Urinary bladder (tissue), 4 donors: Measurements from ENCODE around the gene ARID3A. TPM values are rescaled to one million over a fixed set of nuclear protein-coding genes. Genes with fewer than 3 reads are reported as not detected.

ENCODE experiments used
- DNase-seq: peaks from one replicate; pipeline ENCODE4 v3.0.0-alpha.2; 2015; ENCODE audit errors: extremely low spot score
- H3K27ac ChIP-seq: one replicate; pipeline ENCODE4 v1.5.1; 2013; ENCODE audit warnings: low read depth, mild to moderate bottlenecking, moderate library complexity
- H3K36me3 ChIP-seq: one replicate; pipeline ENCODE4 v1.6.1; 2013; ENCODE audit warnings: mild to moderate bottlenecking, moderate library complexity; ENCODE audit not compliant: insufficient read depth
- H3K4me1 ChIP-seq: one replicate; pipeline ENCODE4 v1.6.1; 2013; ENCODE audit warnings: mild to moderate bottlenecking, moderate library complexity; ENCODE audit not compliant: insufficient read depth
- H3K4me3 ChIP-seq: one replicate; pipeline ENCODE4 v1.5.1; 2013; ENCODE audit warnings: low read depth, low read length
- WGBS: extraction: QIAGEN DNeasy Blood & Tissue Kit; methylation state at CpG from one replicate; pipeline ENCODE4 v1.1.7; 2013; 5-methylcytosine and 5-hydroxymethylcytosine counted together
- polyA plus RNA-seq: library from polyadenylated mRNA; stranded (reverse); fragments of 200-250 nt; gene quantifications from one replicate; pipeline ENCODE4 v1.2.3, GENCODE V29; 2013
- total RNA-seq: library from RNA; depleted of rRNA; stranded (reverse); fragments of >200 nt; gene quantifications from one replicate; pipeline ENCODE4 v1.2.3, GENCODE V29; 2014
- donor health status: healthy with polysubstance abuse.
- donor health status: healthy.

ARID3A gene
- total and polyA plus RNA-seq, 2 donors, result 6.1 to 9.1 TPM

GRCh38 chr19:937259-937694 is 11.4 kb downstream of the ARID3A start:
- Histone ChIP-seq H3K27ac (no peak overlapping the region), H3K4me1 (peaks cover 6% of the 10 kb centered on the region), H3K36me3 (no peaks in the 10 kb centered on the region), H3K4me3 (no peak overlapping the region)
- WGBS, result 88% methylated on average over 16 of the region's 16 CpGs
- no peak for DNase-seq

- Histone ChIP-seq H3K27ac (no peak overlapping the region), H3K36me3 (no peaks in the 10 kb centered on the region), H3K4me3 (no peak overlapping the region), H3K4me1 (peaks cover 3% of the 10 kb centered on the region)
- no peak for DNase-seq
- WGBS, result 91% methylated on average over 23 of the region's 23 CpGs
Measured at GRCh38 chr19:938233-938923, 12.5 kb downstream of the ARID3A start.

GRCh38 chr19:939439-939838 is 13.6 kb downstream of the ARID3A start:
- no peak overlapping the region for H3K4me3 ChIP-seq

GRCh38 chr19:939922-940321 is 14.1 kb downstream of the ARID3A start:
- Histone ChIP-seq H3K36me3 (no peaks in the 10 kb centered on the region), H3K4me3 (no peak overlapping the region), H3K27ac (no peak overlapping the region), H3K4me1 (peaks cover under 1% of the 10 kb centered on the region)
- 98% methylated on average over 7 of the region's 7 CpGs for WGBS
- DNase-seq, result no peak

More at GRCh38 chr19:939439-939838, 13.6 kb downstream of the ARID3A start:
- 91% methylated on average over 22 of the region's 22 CpGs for WGBS
- Histone ChIP-seq H3K27ac (no peak overlapping the region), H3K4me1 (peaks cover 3% of the 10 kb centered on the region), H3K36me3 (no peaks in the 10 kb centered on the region)
- no peak for DNase-seq

- Histone ChIP-seq H3K27ac (peak overlapping the region; percentile 86), H3K4me3 (peak overlapping the region; percentile 31), H3K36me3 (no peaks in the 10 kb centered on the region), H3K4me1 (no peaks in the 10 kb centered on the region)
- DNase-seq, result no peak
- WGBS, result 47% methylated on average over 64 of the region's 64 CpGs
Measured at GRCh38 chr19:940591-941291, 14.9 kb downstream of the ARID3A start.

- Histone ChIP-seq H3K4me3 (peak overlapping the region; percentile 31), H3K4me1 (no peaks in the 10 kb centered on the region), H3K36me3 (no peaks in the 10 kb centered on the region), H3K27ac (no peak overlapping the region)
- DNase-seq, result no peak
- WGBS, result 77% methylated on average over 45 of the region's 45 CpGs
Measured at GRCh38 chr19:941292-942132, 15.7 kb downstream of the ARID3A start.

- Histone ChIP-seq H3K27ac (no peak overlapping the region), H3K4me1 (no peaks in the 10 kb centered on the region), H3K4me3 (no peak overlapping the region), H3K36me3 (no peaks in the 10 kb centered on the region)
- 92% methylated on average over 32 of the region's 32 CpGs for WGBS
- no peak for DNase-seq
Measured at GRCh38 chr19:942133-942645, 16.4 kb downstream of the ARID3A start.

- H3K4me1 ChIP-seq, result no peaks in the 10 kb centered on the region
- H3K36me3 ChIP-seq, result no peaks in the 10 kb centered on the region
- no peak overlapping the region for H3K27ac ChIP-seq
- H3K4me3 ChIP-seq, result no peak overlapping the region
- DNase-seq, result no peak
- 96% methylated on average over 17 of the region's 17 CpGs for WGBS
Measured at GRCh38 chr19:943551-944170, 17.8 kb downstream of the ARID3A start.

- H3K4me1 ChIP-seq, result no peaks in the 10 kb centered on the region
- 50% methylated on average over 27 of the region's 27 CpGs for WGBS
- no peaks in the 10 kb centered on the region for H3K36me3 ChIP-seq
- DNase-seq, result peak; percentile 73
- no peak overlapping the region for H3K27ac ChIP-seq
- H3K4me3 ChIP-seq, result no peak overlapping the region
Measured at GRCh38 chr19:944171-944567, 18.3 kb downstream of the ARID3A start.

GRCh38 chr19:944663-945241 is 18.9 kb downstream of the ARID3A start:
- DNase-seq, result peak; percentile 70
- H3K4me1 ChIP-seq, result no peaks in the 10 kb centered on the region
- no peaks in the 10 kb centered on the region for H3K36me3 ChIP-seq
- H3K4me3 ChIP-seq, result no peak overlapping the region
- 73% methylated on average over 22 of the region's 22 CpGs for WGBS
- H3K27ac ChIP-seq, result no peak overlapping the region

- 90% methylated on average over 37 of the region's 37 CpGs for WGBS
- no peak for DNase-seq
- Histone ChIP-seq H3K4me1 (no peaks in the 10 kb centered on the region), H3K4me3 (no peak overlapping the region), H3K27ac (no peak overlapping the region), H3K36me3 (no peaks in the 10 kb centered on the region)
Measured at GRCh38 chr19:945401-946252, 19.8 kb downstream of the ARID3A start.

GRCh38 chr19:947090-947706 is 21.4 kb downstream of the ARID3A start:
- Histone ChIP-seq H3K4me3 (no peak overlapping the region), H3K36me3 (no peaks in the 10 kb centered on the region), H3K4me1 (no peaks in the 10 kb centered on the region), H3K27ac (no peak overlapping the region)
- WGBS, result 91% methylated on average over 30 of the region's 30 CpGs
- DNase-seq, result no peak
